ENCODE measurements around the gene SRD5A3. TPM values are rescaled to one million over a fixed set of nuclear protein-coding genes. Genes with fewer than 3 reads are reported as not detected.

The SRD5A3 gene
- total and polyA plus RNA-seq, 9 of the 15 experiments (the other 6 are each of a cell fraction or from before 2014, with no cell fraction given), result 2.5 to 37.0 (median 13.3) TPM

DNA sequence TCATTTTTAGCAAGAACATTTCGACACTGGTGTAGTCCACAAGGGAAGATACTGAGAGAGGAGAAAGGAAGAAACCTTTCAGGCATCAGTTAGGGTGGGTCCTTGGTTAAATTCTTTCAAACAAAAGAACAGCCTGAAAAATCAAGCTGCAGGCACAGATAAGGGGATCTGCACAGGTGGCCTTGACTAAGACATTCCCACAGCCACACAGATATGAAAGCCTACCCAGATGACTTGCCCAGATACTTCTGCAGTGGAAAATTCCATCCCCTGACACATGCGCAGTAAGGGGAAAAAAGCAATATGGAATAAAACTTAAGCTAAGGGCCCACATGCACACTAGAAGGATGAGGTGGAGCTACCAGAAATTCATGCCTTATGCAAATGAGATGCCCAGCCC, 40.8 kb downstream of the SRD5A3 start (continued):
- TF ChIP-seq MYBL2 (IDR thresholded peaks at IDR 0.05; ENCODE audit: low read depth) (peak; percentile 63; the same call in 1 of the 2 replicates), MYBL2 (CRISPR knock-in tag; IDR thresholded peaks at IDR 0.05; ENCODE audit: borderline replicate concordance) (no peak), ZNF444 (CRISPR knock-in tag; IDR thresholded peaks at IDR 0.05) (0 out of 2 replicates have a peak, but pooled peaks have one; percentile 23), NRF1 (conservative IDR thresholded peaks at IDR 0.05 in 1 of 2, IDR thresholded peaks at IDR 0.05 in 1 of 2) (peak; percentile 95), STAT5A (IDR thresholded peaks at IDR 0.05; ENCODE audit: borderline replicate concordance, low read length) (peak; percentile 93), GATAD2B (IDR thresholded peaks at IDR 0.05; ENCODE audit: borderline replicate concordance) (peak; percentile 93), CREB1 (IDR thresholded peaks at IDR 0.05) (peak; percentile 64), CREB1 (CRISPR knock-in tag; IDR thresholded peaks at IDR 0.05) (no peak), BHLHE40 (IDR thresholded peaks at IDR 0.05; ENCODE audit: low read length) (no peak), RBM22 (IDR thresholded peaks at IDR 0.05; ENCODE audit: low read depth, low read length, poor library complexity, severe bottlenecking) (no peak), ZNF24 (IDR thresholded peaks at IDR 0.05) (peak; percentile 23; the same call in 1 of the 2 replicates), MTA1 (IDR thresholded peaks at IDR 0.05; ENCODE audit: borderline replicate concordance) (peak; percentile 86), SREBF2 (CRISPR knock-in tag; IDR thresholded peaks at IDR 0.05) (no peak), ZNF668 (CRISPR knock-in tag; IDR thresholded peaks at IDR 0.05) (0 out of 2 replicates have a peak, but pooled peaks have one; percentile 8), ZNF431 (CRISPR knock-in tag; IDR thresholded peaks at IDR 0.05) (no peak)
- TF ChIP-seq, protein P1, sequence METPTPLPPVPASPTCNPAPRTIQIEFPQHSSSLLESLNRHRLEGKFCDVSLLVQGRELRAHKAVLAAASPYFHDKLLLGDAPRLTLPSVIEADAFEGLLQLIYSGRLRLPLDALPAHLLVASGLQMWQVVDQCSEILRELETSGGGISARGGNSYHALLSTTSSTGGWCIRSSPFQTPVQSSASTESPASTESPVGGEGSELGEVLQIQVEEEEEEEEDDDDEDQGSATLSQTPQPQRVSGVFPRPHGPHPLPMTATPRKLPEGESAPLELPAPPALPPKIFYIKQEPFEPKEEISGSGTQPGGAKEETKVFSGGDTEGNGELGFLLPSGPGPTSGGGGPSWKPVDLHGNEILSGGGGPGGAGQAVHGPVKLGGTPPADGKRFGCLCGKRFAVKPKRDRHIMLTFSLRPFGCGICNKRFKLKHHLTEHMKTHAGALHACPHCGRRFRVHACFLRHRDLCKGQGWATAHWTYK (CRISPR knock-in tag; IDR thresholded peaks at IDR 0.05), result 0 out of 2 replicates have a peak, but pooled peaks have one; percentile 73
- TF ChIP-seq, protein P2, sequence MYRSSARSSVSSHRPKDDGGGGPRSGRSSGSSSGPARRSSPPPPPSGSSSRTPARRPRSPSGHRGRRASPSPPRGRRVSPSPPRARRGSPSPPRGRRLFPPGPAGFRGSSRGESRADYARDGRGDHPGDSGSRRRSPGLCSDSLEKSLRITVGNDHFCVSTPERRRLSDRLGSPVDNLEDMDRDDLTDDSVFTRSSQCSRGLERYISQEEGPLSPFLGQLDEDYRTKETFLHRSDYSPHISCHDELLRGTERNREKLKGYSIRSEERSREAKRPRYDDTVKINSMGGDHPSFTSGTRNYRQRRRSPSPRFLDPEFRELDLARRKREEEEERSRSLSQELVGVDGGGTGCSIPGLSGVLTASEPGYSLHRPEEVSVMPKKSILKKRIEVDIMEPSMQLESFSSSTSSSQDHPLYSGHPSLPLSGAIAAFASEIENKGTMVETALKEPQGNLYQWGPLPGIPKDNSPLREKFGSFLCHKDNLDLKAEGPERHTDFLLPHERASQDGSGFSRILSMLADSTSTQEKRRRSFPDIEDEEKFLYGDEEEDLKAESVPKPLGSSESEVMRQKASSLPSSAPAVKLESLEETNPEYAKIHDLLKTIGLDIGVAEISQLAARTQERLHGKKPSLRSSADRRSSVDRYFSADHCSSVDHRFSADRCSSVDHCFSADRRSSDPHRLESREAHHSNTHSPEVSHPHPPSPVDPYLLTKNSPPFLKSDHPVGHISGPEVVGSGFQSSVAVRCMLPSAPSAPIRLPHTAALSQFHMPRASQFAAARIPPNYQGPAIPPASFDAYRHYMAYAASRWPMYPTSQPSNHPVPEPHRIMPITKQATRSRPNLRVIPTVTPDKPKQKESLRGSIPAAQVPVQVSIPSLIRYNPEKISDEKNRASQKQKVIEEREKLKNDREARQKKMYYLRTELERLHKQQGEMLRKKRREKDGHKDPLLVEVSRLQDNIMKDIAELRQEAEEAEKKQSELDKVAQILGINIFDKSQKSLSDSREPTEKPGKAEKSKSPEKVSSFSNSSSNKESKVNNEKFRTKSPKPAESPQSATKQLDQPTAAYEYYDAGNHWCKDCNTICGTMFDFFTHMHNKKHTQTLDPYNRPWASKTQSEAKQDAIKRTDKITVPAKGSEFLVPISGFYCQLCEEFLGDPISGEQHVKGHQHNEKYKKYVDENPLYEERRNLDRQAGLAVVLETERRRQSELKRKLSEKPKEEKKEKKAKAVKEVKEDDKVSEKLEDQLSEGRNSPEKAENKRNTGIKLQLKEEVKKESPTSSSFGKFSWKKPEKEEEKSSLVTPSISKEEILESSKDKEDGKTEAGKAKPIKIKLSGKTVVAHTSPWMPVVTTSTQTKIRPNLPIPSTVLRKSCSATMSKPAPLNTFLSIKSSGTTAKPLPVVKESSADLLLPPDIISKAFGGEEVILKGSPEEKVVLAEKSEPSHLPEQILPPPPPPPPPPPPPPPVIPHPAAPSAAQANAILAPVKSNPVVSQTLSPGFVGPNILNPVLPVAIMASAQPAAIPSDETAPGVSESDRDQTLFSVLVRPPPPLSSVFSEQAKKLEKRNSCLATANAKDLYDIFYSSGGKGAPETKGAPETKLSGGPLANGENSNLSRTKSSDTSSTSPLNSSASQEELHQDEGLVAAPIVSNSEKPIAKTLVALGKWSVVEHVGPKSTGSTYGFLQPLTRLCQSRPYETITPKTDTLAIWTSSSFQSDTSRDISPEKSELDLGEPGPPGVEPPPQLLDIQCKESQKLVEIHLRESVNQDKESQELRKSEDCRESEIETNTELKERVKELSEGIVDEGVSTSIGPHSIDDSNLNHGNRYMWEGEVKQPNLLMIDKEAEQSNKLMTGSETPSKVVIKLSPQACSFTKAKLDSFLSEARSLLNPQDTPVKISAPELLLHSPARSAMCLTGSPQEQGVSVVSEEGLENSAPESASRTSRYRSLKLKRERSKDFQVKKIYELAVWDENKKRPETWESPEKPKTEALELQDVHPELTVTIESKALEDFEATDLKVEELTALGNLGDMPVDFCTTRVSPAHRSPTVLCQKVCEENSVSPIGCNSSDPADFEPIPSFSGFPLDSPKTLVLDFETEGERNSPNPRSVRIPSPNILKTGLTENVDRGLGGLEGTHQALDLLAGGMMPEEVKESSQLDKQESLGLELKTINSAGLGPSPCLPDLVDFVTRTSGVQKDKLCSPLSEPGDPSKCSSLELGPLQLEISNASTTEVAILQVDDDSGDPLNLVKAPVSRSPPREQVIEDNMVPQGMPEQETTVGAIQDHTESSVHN (IDR thresholded peaks at IDR 0.05; ENCODE audit: borderline replicate concordance in 1 of 2, low read depth in 1 of 2), result peak in 1 of 2 experiments; percentile 62; a peak in 1 of 4 replicates
- TF ChIP-seq, protein P3, sequence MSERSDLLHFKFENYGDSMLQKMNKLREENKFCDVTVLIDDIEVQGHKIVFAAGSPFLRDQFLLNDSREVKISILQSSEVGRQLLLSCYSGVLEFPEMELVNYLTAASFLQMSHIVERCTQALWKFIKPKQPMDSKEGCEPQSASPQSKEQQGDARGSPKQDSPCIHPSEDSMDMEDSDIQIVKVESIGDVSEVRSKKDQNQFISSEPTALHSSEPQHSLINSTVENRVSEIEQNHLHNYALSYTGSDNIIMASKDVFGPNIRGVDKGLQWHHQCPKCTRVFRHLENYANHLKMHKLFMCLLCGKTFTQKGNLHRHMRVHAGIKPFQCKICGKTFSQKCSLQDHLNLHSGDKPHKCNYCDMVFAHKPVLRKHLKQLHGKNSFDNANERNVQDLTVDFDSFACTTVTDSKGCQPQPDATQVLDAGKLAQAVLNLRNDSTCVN (CRISPR knock-in tag; IDR thresholded peaks at IDR 0.05), result no peak
- TF ChIP-seq, protein P4, sequence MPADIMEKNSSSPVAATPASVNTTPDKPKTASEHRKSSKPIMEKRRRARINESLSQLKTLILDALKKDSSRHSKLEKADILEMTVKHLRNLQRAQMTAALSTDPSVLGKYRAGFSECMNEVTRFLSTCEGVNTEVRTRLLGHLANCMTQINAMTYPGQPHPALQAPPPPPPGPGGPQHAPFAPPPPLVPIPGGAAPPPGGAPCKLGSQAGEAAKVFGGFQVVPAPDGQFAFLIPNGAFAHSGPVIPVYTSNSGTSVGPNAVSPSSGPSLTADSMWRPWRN (IDR thresholded peaks at IDR 0.05; ENCODE audit: low read depth), result peak; percentile 83
